AG08395 (cell line): ENCODE measurements around the gene NOXA1.
A peak's percentile ranks its signal among the peaks of the same experiment; 100 is the strongest.
"Not testable (repeated sequence)": the region's sequence is repeated elsewhere in the genome, so short reads cannot be mapped to it uniquely, and the experiment has no call there.

Source experiments
- DNase-seq: peaks from one replicate; pipeline ENCODE4 v3.0.0; 2012; ENCODE audit warnings: mixed read lengths, low spot score

The NOXA1 gene

GRCh38 chr9:137422604-137423513 is at the start of gene NOXA1, which contains the start of gene EXD3:
Gene NOXA1, plus strand, starts transcription at chr9:137423393. Its CDS starts 137 bp downstream, at chr9:137423530.
Gene EXD3, minus strand, starts transcription at chr9:137423162. Its CDS starts 27,805 bp downstream, at chr9:137395357.
- DNase-seq: peak; percentile 97

- no peak for DNase-seq
Observed at GRCh38 chr9:137373611-137373980, 49.6 kb upstream of the NOXA1 start.

GRCh38 chr9:137374131-137374845 is 48.9 kb upstream of the NOXA1 start:
- no peak for DNase-seq

GRCh38 chr9:137375321-137376058 is 47.7 kb upstream of the NOXA1 start:
- no peak for DNase-seq

GRCh38 chr9:137376386-137376785 is 46.8 kb upstream of the NOXA1 start:
- DNase-seq: no peak

- not testable (repeated sequence) for DNase-seq
Observed at GRCh38 chr9:137378688-137379410, 44.3 kb upstream of the NOXA1 start.

GRCh38 chr9:137379761-137380161 is 43.4 kb upstream of the NOXA1 start:
- no peak for DNase-seq

- DNase-seq: no peak
Observed at GRCh38 chr9:137380171-137380570, 43.0 kb upstream of the NOXA1 start.

GRCh38 chr9:137380606-137381005 is 42.6 kb upstream of the NOXA1 start:
- no peak for DNase-seq

GRCh38 chr9:137381501-137382443 is 41.4 kb upstream of the NOXA1 start:
- DNase-seq: no peak

GRCh38 chr9:137382444-137383080 is 40.6 kb upstream of the NOXA1 start:
- DNase-seq: no peak

GRCh38 chr9:137383081-137383783 is 40.0 kb upstream of the NOXA1 start:
- no peak for DNase-seq

GRCh38 chr9:137383784-137384756 is 39.1 kb upstream of the NOXA1 start:
- no peak for DNase-seq

GRCh38 chr9:137385061-137385655 is 38.0 kb upstream of the NOXA1 start:
- DNase-seq: no peak

- not testable (repeated sequence) for DNase-seq
Observed at GRCh38 chr9:137386507-137387113, 36.6 kb upstream of the NOXA1 start.

- no peak for DNase-seq
Observed at GRCh38 chr9:137387114-137387890, 35.9 kb upstream of the NOXA1 start.
